HUDEP-2 (cell line): ENCODE data around the gene LRRC27.
A peak's percentile ranks its signal among the peaks of the same experiment; 100 is the strongest.
"Not testable (repeated sequence)": the region's sequence is repeated elsewhere in the genome, so short reads cannot be mapped to it uniquely, and the experiment has no call there.

Experiments used
- DNase-seq, 76 experiments: peaks; one replicate each; lab custom pipeline; 2025; ENCODE audit not compliant: unreplicated experiment in 76 of 76; lab: John Stamatoyannopoulos, UW

The LRRC27 gene

DNA sequence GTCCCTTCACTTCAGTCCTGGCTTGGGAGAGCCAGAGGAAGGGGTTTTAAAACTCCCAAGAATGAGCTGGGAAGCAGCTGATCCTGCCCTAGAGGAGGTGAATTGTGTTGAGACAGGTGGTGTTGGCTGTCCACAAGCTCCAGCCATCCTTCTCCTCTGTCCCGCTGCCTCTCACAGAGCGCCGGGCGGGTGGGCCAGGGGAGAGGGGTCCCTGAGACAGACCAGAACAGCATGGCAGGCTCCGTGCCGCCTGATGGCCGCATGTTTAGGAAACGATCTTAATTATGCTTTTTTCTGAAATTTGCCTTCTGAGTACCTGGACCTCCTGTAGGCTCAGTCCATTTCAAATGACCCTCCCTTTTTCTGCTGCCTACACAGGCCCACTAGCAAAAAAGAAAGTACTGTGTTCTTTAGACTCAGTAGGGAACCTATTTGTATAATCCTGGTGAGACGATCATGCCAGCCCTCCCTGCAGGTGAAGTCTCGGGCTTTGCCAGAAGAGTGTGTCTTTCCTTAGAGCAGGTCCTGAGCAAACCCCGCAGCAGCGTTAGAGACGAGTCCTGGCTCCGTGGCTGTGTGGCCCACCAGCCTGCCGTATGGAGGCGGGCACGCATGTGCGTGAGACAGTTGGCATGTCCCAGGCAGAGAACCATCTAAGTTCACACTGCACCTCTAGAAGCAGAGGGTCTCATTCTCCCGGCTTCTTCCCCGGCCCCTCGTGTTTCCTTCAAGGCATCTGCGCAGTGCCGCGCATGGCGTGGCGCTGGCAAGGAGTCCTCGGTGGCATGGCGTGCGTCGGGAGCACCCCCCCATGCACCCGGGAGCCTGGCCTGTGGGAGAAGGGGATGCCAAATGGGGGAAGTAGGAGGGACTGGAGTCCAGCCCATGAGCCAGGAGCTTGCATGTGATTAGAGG lies 38.7 kb downstream of the LRRC27 start:
- DNase-seq, result no peak

DNA sequence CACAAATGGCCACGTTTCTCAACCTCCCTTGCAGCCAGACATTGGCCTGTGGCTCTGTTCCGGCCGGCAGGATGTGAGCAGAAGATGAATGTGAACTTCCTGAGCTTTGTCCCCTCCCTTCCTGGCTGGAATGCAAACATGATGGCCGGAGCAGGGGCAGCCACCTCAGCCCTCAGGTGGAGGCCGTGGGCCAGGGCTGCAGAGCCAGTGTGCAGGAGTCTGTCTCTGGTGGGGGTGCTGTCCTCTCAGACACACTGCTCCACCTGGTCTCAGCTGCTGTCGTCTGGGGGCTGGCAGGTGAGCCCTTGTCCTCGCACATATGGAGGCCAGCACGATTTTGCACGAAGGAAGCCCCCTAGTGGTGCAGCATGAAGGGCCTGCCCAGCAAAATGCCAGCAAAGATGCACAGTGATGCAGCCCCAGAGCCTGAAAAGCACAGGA lies 39.7 kb downstream of the LRRC27 start:
- DNase-seq, result peak in 7 of 76 experiments; percentile 8 to 30 (median 15)

DNA sequence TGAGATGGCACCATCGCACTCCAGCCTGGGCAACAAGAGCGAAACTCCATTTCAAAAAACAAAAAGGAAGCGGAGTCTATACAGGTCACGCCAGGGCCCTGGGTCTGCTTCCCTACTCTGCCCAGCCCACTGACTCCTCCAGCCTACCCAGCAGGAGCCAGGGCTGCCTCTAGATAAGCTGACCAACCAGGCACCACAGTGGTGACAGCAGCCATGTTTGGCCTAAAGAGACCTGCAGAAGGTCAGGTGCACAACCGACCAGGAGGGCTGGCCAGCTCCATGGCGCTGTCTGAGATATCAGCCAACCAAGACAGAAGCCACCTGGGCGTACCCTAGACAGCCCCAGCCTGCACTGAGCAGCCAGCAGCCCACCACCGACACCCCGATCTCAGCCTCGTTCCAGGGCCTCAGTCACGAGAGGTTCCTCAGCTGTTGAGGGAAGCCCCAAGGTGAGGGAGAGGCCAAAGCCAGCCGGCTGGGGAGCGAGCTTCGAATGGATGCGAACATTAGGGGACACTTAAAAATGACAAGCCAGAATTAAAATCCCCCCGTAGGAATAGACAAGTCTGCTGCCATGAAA lies 40.6 kb downstream of the LRRC27 start:
- DNase-seq, result no peak

DNA sequence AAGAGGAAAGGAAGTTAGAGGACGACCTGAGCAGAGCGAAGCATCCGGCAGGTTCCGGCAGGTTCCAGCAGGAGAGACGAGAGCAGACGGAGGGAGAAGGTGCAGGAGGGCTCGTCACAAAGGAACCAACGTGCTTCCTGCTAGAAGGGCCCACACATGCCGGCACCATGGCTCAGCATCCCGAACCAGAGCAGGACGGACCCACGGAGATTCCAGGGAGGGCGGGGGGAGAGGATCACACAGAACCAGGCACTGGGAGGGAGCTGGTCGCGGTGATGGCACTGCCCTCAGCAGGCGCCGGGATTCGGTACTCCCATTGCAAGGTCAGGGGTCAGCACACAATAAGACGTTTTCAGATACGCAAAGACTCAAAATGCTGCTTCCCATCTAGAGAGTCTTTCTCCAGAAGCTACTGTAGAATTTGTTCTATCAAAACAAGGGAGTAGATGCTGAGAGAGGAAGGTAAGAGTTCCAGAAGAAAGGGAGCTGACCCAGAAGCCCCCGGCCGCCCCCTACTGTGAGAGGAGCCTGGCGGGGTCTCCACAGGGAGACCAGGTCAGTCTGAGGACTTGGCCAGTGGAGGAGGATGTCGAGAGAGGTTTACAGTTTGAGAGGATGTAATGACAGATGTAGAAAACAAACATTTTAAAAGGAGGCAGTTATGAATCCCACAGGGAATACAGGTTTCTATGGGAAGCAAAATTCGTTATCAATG lies 41.4 kb downstream of the LRRC27 start:
- no peak for DNase-seq

DNA sequence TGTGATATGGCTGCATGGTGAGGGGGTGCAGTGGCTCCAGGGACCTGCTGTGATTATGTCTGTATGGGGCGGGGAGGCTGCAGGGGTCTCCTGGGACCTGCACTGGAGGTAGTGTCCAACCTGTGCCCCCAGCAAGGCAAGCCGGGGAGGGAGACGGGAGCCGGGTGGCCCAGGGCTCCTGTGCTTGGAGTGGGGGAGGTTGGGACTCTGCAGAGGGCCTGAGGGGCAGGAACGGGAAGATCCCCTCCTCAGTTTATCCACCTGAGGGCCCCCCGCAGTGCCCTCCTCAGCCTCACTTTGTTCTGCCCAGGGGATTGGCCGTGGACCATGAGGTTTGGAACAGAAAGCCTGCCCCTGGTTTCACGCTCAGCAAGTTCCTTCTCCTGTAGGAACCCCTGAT lies 42.2 kb downstream of the LRRC27 start:
- no peak for DNase-seq

DNA sequence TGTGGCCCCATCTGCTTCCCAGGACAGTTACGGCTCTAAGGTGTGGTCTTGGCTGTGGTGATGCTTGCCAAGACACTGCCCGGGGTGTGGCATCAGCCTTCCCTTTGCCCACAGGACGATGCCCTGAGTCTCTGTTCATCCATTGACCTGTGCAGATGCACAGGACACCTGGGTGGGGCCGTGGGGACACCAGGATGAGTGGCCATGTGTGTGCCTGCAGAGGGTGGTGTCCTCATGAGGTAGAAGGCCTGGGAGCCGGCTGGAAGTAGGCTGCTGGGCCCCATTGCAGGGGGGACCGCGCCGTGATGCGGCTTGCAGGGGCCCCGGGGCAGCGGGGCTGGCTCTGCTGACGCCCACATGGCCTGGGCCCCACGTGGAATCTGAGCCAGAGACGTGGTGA lies 42.6 kb downstream of the LRRC27 start:
- no peak for DNase-seq

DNA sequence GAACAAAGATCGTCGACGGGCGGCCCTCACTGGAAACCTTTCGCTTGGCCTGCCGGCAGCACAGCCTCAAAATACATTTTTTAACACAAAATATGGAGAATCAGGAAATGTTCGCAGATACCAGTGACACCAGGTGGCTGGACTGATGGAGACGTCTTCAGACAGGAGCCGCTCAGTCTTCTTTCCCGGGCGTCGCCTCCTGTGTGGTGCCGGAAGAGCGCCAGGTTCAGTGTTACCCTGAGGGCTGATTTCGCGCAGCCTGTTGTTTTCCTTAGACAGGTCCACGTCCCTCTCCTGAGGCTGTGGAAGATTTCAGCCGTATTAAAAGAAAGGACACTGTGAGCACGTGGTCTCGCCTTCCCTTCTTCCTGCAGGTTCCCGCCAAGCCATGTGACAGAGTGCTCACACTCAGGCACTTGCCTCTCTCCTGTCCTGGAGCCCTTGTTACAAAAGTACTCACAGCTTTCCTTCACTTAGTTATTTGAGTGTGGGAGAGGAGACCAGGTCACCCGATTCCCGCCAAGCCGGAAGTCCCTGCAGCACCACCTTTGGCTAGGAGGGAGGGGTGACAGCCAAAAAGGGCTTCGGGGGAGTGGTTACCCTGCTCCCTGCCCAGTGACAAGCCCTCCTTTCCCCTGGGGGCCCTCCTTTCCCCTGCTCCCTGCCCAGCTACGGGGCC lies 43.3 kb downstream of the LRRC27 start:
- DNase-seq, result no peak

DNA sequence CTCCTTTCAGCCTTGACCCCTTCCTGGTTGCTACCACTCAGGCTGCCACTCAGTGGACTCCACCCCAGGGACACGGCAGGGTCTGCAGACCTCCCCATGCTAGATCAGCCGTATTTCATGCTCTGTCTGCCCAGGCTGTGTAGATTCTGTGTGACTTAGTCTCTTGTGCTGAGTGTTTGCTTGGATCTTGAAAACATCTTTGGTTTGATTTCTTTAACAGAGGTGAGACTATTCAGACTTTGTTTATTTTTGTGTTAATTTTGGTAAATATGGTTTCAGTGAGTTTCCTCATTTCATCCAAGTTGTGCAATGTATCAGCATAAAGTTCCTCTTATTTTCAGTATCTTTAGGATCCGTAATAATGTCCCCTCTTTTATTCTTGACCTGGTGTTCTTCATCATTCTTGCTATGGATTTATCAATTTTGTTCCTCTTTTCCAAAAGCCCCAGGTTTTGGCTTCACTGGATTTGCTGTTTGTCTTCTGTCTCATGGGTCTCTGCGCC lies 43.9 kb downstream of the LRRC27 start:
- DNase-seq, result no peak

DNA sequence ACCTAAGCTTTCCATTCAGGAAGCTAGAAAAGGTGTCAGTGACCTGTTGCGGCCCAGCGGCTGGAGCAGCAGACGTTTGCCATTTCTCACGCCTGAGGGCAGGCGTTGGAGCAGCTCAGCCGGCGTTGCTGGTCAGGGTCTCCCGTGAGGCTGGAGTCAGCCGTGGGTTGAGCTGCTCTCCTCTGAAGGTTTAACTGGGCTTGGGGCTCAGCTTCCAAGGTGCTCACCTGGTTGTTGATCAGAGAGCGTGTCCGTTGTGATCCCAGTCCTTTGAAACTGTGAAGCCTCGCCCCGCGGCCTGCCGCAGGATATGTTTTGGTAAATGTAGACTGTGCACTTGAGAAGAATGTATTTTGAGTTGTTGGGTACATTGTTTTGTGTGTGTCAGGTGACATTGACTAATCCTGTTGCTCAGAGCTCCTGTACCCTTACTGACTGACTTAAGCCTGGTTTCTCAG lies 44.4 kb downstream of the LRRC27 start:
- DNase-seq, result no peak

DNA sequence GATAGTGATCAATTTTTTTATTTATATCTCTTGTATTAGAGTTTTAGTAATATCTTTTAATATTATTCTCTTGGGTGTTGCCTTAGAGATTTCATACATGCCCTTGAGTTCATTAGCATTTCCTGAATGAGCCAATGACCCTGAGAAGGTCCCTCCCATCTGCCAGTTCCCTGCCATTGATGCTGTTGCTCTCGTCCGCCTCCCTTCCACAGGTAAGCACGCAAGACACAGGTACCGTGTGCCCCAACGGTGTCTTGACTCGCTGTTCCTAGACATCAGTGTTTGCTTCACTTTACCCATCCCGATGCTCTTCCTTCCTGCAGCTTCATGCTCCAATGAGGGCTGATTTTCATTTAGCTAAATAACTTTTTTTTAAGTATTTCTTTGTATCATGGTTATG lies 45.3 kb downstream of the LRRC27 start:
- DNase-seq, result no peak

DNA sequence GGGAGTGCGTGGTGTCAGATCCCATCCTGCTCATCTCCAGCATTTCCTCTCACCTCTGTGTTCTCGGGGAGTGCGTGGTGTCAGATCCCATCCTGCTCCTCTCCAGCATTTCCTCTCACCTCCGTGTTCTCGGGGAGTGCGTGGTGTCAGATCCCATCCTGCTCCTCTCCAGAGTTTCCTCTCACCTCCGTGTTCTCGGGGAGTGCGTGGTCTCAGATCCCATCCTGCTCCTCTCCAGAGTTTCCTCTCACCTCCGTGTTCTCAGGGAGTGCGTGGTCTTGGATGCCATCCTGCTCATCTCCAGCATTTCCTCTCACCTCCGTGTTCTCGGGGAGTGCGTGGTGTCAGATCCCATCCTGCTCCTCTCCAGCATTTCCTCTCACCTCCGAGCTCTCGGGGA lies 47.0 kb downstream of the LRRC27 start:
- DNase-seq, result not testable (repeated sequence)

DNA sequence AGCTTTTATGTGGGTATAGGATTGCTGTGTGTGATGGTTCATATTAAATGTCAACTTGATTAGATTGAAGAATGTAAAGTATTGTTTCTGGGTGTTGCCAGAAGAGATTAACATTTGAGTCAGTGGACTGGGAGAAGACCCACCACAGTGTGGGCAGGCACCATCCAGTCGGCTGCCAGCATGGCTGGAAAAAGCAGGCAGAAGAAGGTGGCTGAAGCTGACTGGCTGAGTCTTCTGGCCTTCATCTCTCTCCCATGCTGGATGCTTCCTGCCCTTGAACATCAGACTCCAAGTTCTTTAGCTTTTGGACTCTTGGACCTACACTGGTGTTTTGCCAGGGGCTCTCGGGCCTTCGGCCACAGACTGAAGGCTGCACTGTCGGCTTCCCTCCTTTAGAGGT lies 49.0 kb downstream of the LRRC27 start:
- DNase-seq, result not testable (repeated sequence)

DNA sequence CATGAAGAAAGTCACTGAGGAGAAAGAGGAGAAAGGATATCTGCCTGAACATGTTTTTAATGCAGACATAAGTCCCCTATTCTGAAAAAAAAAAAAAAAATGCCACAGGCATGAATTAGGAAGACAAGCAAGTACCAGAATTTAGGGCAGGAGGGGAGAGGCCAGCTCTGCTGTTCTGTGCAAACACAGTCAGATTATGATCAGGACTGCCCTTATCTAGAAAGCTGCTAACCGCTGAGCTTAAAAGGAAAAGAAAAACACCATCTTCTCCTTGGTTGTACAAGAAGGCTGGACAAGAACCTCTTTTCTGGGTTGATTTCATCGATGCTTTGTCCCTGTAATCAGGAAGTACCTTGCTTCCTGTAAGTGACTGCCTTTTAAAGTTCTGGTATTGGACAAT lies 49.7 kb downstream of the LRRC27 start:
- DNase-seq, result no peak

DNA sequence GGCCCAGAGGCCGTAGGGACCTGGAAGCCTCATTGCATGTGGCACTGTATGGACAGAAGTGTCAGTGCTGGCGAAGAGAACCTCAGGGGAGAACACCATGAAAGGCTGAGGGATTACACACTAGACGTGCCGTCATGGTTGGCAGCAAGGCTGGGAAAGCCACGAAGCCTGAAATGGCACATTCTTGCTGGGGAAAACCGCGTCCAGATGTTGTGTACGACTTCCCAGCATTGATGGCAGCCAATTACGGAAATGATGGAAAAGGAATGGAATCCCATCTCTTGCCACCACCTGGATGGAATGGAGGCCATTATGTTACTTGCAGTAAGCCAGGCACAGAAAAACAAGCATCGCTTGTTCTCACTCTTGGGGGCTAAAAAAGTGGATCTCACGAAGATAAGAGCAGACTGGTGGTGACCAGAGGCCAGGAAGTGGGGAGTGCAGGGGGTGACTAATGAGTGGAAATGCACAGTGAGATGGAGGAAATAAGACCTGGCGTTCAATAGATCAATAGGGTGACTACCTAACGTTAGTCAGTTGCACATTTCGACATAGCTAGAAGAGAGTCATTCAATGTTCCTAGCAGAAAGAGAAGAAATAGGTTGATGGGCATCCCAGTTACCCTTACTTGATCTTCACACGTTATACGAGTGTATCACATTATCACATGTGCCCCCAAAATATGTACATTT lies 50.4 kb downstream of the LRRC27 start:
- no peak for DNase-seq

DNA sequence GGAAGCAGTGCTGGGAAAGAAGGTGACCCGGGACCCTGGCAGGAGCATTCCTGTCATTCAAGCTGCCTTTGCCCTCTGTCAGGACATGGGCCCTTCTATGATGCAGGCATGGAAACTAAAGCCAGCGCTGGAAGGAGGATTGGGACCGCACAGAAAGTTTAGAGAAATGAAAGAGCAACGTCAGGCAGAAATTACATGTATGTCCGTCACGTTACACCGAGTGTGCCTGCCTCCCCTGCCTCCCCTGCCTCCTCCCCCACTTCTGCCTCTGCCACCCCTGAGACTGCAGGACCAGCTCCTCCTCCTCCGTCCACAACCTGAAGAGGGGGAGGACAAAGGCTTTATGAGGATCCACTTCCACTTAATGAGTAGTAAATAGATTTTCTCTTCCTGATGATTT lies 51.1 kb downstream of the LRRC27 start:
- DNase-seq, result no peak

DNA sequence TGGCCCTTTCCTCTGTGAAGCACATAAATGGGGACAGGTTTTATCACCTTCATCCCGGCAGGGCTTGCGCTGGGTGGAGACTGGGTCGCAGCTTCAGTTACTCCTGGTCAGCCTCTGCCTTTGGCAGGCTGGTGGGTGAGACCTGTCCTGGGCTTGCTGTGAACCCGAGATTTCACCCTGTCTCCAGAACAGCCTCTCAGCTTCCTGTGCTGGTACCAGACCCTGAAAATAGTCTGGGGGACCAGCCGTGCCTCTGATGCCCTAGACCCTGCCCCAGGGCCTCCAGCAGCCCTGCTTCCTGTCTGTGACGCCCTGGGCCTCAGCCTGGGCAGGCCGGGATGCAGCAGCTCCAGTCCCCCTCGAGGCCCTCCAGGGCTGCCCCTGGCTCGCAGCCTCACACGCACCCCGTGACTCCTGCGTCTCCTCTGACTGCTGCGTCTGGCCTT lies 51.8 kb downstream of the LRRC27 start:
- DNase-seq, result no peak

DNA sequence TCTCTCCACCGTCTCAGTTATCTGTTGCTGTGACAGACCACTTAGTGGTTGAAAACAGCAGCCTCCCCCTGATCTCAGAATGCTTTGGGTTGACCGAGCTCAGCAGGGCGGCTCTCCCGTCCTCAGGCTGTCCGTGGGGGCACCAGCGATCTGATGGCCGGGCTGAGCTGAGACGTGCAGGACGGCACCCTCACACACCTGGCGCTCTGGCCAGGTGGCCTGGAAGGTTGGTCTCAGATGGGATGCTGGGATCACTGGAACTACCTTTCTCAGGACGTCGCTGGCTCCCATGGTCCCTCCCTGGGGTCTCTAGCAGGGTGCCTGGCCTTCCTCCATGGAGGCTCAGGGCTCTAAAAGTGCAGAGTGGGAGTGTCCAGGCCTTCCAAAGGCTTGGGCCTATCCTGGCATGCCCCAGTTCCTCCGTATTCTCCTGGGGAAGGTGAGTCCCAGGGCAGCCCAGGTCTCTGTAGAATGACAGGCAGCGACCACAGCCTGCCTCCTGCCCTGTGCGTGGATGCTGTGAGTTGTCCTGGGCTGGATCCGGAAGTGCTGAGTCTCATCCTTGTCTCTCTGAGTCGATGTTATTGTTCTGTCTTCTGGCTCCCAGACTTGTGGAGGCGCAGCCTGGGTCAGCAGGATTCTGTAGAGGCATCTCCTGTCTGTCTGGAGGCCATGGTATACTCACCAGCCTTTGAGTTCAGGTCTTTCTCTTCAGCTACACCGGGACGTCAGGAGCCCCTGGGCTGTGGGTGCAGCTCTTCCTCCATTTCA lies 52.8 kb downstream of the LRRC27 start:
- DNase-seq, result no peak

DNA sequence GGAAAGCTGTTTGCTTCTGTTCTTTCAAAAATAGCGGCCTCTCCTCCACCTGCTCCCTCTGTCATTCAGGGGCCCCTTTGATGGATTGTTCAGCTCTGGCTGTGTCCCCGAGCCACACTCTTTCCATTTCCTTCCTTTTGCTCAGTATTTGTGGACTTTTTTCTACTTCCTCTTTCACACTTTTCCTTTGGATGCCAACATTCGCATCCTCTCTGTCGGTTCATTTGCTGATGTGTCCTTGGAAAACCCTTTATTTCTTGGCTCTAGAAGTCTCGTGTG lies 53.3 kb downstream of the LRRC27 start:
- DNase-seq, result no peak

DNA sequence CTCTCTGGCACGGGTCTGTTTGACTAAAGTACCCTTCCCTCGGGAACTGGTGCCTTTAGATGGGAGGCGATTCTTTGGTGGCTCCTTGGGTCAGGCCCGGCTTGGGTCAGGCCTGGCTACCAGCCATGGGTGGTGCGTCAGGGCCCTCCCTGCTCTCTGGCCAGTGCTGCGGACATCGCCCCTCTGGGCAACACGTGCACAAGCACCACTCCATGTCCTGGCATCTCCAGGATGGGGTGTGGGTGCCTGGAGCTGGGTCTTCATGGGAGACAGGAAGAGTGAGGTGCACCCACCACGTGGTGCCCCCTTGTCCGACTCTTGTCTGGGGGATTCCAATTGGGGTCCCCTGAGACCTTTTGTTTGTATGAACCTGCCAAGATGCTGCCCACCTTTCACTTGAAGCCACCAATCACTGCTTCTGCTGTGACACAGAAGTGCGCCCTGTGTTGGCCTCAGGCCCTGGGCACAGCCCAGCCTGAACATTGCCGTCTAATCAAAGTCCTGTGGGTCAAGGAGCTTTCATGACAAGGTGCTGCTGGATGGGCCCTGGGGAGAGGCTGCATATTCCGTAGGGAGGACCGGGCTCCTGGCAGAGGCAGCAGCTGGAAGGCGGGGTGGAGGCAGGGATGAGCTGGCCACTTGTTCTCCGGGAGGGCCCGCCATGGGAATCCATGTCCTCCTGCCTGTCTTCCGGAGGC lies 53.9 kb downstream of the LRRC27 start:
- no peak for DNase-seq
